ENCODE measurements around the gene CCDC88C. TPM values are rescaled to one million over a fixed set of nuclear protein-coding genes. Genes with fewer than 3 reads are reported as not detected.
A peak's percentile ranks its signal among the peaks of the same experiment; 100 is the strongest.

CCDC88C gene
- total and polyA plus RNA-seq, 4 donors, result 16.5 to 66.0 (median 32.1) TPM

GRCh38 chr14:91352053-91352452, 65.6 kb downstream of the CCDC88C start:
- no peak overlapping the region for H3K4me3 ChIP-seq
- 47 to 61% methylated on average over 19 of the region's 19 CpGs for WGBS, 2 donors
- H3K27ac ChIP-seq (ENCODE audit: low read depth in 1 of 2, low read length in 1 of 2), result peak overlapping the region in 1 of 2 donors; percentile 54
- ATAC-seq (ENCODE audit: insufficient read depth, low FRiP score) (peak; percentile 16), DNase-seq (peak; percentile 62 to 66 (median 65))
- no peaks in the 10 kb centered on the region for H3K9me3 ChIP-seq (ENCODE audit: control insufficient read depth in 4 of 4, insufficient read depth in 3 of 4, low read length in 3 of 4)
- no peaks in the 10 kb centered on the region for H3K27me3 ChIP-seq (ENCODE audit: control insufficient read depth in 3 of 3, insufficient read depth in 3 of 3, low read length in 2 of 3)
- TF ChIP-seq CTCF (IDR thresholded peaks at IDR 0.05; ENCODE audit: control extremely low read depth, extremely low read depth), result no peak
- no peak overlapping the region for H3K9ac ChIP-seq (ENCODE audit: insufficient read depth in 1 of 2, low read length in 2 of 2)
- H3K4me1 ChIP-seq (ENCODE audit: control insufficient read depth in 5 of 5, insufficient read depth in 5 of 5, low read length in 5 of 5), result peaks cover 0 to 28% (median 13%) of the 10 kb centered on the region in 5 donors
- H3K36me3 ChIP-seq (ENCODE audit: control insufficient read depth in 4 of 4, insufficient read depth in 4 of 4, low read length in 4 of 4), result peaks cover 0 to 2% (median 0%) of the 10 kb centered on the region in 4 donors

GRCh38 chr14:91351512-91351862, 66.1 kb downstream of the CCDC88C start:
- Histone ChIP-seq H3K4me3 (no peak overlapping the region), H3K27ac (ENCODE audit: low read depth in 1 of 2, low read length in 1 of 2) (peak overlapping the region in 1 of 2 donors; percentile 54), H3K9me3 (ENCODE audit: control insufficient read depth in 4 of 4, insufficient read depth in 3 of 4, low read length in 3 of 4) (no peaks in the 10 kb centered on the region), H3K4me1 (ENCODE audit: control insufficient read depth in 5 of 5, insufficient read depth in 5 of 5, low read length in 5 of 5) (peaks cover 0 to 28% (median 13%) of the 10 kb centered on the region in 5 donors), H3K36me3 (ENCODE audit: control insufficient read depth in 4 of 4, insufficient read depth in 4 of 4, low read length in 4 of 4) (no peaks in the 10 kb centered on the region), H3K9ac (ENCODE audit: insufficient read depth in 1 of 2, low read length in 2 of 2) (no peak overlapping the region), H3K27me3 (ENCODE audit: control insufficient read depth in 3 of 3, insufficient read depth in 3 of 3, low read length in 2 of 3) (no peaks in the 10 kb centered on the region)
- DNase-seq, result no peak
- WGBS, 2 donors, result 61 to 75% methylated on average over 10 of the region's 10 CpGs
- no peak for TF ChIP-seq CTCF (IDR thresholded peaks at IDR 0.05; ENCODE audit: control extremely low read depth, extremely low read depth)
- no peak for ATAC-seq (ENCODE audit: insufficient read depth, low FRiP score)

- no peak overlapping the region for H3K4me3 ChIP-seq
- H3K27ac ChIP-seq (ENCODE audit: low read depth in 1 of 2, low read length in 1 of 2), result peak overlapping the region in 1 of 2 donors; percentile 54
- no peaks in the 10 kb centered on the region for H3K9me3 ChIP-seq (ENCODE audit: control insufficient read depth in 4 of 4, insufficient read depth in 3 of 4, low read length in 3 of 4)
- DNase-seq (peak in 1 of 3 donors; percentile 53), ATAC-seq (ENCODE audit: insufficient read depth, low FRiP score) (peak; percentile 30)
- H3K9ac ChIP-seq (ENCODE audit: insufficient read depth in 1 of 2, low read length in 2 of 2), result no peak overlapping the region
- H3K27me3 ChIP-seq (ENCODE audit: control insufficient read depth in 3 of 3, insufficient read depth in 3 of 3, low read length in 2 of 3), result no peaks in the 10 kb centered on the region
- 38 to 42% methylated on average over 18 of the region's 18 CpGs for WGBS, 2 donors
- peaks cover 0 to 28% (median 15%) of the 10 kb centered on the region in 5 donors for H3K4me1 ChIP-seq (ENCODE audit: control insufficient read depth in 5 of 5, insufficient read depth in 5 of 5, low read length in 5 of 5)
- no peak for TF ChIP-seq CTCF (IDR thresholded peaks at IDR 0.05; ENCODE audit: control extremely low read depth, extremely low read depth)
- no peaks in the 10 kb centered on the region for H3K36me3 ChIP-seq (ENCODE audit: control insufficient read depth in 4 of 4, insufficient read depth in 4 of 4, low read length in 4 of 4)
Observed at GRCh38 chr14:91350813-91351511, 66.7 kb downstream of the CCDC88C start.

GRCh38 chr14:91350483-91350812, 67.2 kb downstream of the CCDC88C start:
- 68 to 86% methylated on average over 1 of the region's 1 CpG for WGBS, 2 donors
- DNase-seq, result no peak
- Histone ChIP-seq H3K9me3 (ENCODE audit: control insufficient read depth in 4 of 4, insufficient read depth in 3 of 4, low read length in 3 of 4) (no peaks in the 10 kb centered on the region), H3K36me3 (ENCODE audit: control insufficient read depth in 4 of 4, insufficient read depth in 4 of 4, low read length in 4 of 4) (no peaks in the 10 kb centered on the region), H3K9ac (ENCODE audit: insufficient read depth in 1 of 2, low read length in 2 of 2) (no peak overlapping the region), H3K4me1 (ENCODE audit: control insufficient read depth in 5 of 5, insufficient read depth in 5 of 5, low read length in 5 of 5) (peaks cover 0 to 28% (median 15%) of the 10 kb centered on the region in 5 donors), H3K4me3 (no peak overlapping the region), H3K27me3 (ENCODE audit: control insufficient read depth in 3 of 3, insufficient read depth in 3 of 3, low read length in 2 of 3) (no peaks in the 10 kb centered on the region), H3K27ac (ENCODE audit: low read depth in 1 of 2, low read length in 1 of 2) (peak overlapping the region in 1 of 2 donors; percentile 54)
- no peak for ATAC-seq (ENCODE audit: insufficient read depth, low FRiP score)
- no peak for TF ChIP-seq CTCF (IDR thresholded peaks at IDR 0.05; ENCODE audit: control extremely low read depth, extremely low read depth)

All from lung (tissue), 12 donors.